GM19438 (cell line): Measurements from ENCODE around the gene CACNA1I.

Source experiments
- ATAC-seq: cut with Tn5 transposase; IDR thresholded peaks from one replicate; pipeline ENCODE4 v1.9.1; 2021; ENCODE audit warnings: low read depth; ENCODE audit not compliant: unreplicated experiment

Gene CACNA1I

DNA sequence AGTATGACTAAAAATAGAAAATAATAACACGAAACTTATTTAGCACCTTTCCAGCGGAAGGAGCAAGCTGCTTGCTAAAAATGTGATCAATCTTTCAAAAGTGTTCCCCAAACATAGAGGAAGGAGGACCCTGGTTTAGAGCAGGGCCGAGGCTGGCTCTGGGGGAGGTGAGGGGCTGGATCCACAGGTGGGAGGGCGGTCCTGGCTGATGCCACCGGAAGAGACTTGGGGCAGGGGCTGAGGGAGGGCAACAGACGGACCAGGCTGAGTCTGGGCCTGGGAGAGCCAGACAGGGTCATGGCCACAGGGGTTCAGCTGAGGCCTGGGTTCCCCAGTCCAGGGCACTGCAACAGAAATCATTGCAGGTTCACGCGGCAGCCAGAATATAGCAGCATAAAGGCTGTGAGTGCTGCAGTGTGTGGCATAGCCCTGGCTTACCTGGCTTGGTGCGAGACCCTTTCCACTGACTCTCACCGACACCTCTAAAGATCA lies 143.3 kb downstream of the CACNA1I start:
- no peak for ATAC-seq

DNA sequence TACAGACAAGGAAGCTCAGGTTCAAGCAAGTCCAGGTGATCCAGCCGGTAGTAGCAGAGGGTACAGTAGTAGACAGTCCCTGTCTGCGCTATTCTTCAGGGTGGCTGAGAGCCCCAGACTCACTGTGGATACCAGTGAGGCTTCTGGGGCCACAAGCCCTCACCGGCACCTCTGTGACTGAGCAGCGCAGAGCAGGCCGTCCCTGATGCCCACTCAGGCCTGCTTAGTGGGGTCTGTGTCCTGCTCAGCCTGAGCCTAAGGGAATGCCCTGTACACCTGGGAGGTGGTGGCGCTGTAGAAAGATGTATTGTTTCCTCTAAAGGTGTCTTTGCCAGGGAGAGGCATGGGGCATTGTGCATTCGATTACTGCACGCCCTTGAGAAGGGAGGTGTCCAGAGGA lies 143.8 kb downstream of the CACNA1I start:
- ATAC-seq, result no peak

DNA sequence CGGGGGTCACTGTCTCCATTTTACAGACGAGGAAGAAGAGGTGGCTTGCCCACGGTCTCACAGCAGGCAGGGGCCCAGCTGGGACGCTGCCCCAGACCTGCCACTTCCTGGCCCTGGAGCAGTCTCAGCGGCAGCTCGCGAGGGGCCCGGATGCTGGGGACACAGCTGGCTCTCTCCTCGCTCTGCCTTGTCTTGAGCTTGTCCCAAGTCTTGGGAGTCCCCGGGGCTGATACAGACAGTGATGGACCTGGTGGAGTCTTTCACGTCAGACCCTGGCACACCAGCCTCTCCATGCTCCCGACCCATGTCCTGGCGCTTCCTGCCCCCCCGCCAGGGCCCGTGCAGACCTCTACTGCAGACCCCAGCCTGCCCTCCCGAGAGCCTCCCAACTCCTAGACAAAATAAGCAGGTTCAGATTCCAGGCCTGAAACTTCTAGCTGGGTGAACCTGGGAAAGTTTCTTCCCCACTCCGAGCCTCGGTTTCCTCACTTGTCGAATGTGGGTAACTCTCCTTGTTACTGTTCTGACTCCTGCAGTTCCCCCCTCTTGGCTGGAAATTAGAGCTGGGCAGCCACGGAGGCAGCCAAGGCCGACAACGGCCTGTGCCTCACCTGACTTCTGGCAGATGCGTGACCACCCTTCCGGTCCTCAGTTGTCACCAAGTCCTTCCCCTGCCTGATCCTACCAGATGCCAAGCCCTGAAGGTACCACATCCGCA lies 145.4 kb downstream of the CACNA1I start:
- no peak for ATAC-seq

DNA sequence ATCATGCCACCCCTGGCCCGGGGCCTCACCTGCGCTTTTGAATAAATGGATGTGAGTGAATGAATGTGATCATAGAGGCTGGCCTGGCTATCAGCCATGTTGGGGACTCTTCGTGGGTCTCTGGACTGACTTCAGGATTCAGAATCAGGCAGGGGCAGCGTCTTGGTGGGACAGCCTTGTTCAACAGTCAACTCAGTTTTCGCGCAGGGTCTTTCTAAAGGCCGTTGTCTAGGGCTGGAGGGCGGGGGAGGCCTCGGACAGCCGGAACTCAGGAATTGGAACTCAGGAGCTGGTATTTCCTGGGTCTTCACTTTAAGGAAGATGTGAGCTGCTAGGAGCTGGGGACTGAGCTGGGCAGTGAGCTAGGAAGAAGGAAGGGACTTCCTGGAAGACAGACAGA lies 146.0 kb downstream of the CACNA1I start:
- ATAC-seq, result no peak

GRCh38 chr22:39717099-39717498 lies 146.5 kb downstream of the CACNA1I start:
- no peak for ATAC-seq

DNA sequence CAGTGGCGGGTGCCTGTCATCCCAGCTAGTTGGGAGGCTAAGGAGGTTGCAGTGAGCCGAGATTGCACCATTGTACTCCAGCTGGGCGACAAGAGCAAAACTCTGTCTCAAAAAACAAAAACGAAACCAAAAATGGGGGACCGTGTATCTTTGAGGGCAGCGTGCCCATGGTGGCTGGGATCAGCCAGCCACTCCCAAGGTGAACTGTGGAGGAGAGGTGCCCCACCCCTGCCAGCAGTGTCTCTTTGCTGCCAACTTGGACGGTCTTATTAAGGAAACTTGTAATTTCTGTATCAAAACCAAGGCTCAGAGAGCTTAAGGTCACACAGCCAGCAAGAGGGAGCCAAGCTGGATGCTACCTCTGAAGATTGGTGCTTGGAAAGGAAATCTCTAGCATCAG lies 147.7 kb downstream of the CACNA1I start:
- no peak for ATAC-seq

DNA sequence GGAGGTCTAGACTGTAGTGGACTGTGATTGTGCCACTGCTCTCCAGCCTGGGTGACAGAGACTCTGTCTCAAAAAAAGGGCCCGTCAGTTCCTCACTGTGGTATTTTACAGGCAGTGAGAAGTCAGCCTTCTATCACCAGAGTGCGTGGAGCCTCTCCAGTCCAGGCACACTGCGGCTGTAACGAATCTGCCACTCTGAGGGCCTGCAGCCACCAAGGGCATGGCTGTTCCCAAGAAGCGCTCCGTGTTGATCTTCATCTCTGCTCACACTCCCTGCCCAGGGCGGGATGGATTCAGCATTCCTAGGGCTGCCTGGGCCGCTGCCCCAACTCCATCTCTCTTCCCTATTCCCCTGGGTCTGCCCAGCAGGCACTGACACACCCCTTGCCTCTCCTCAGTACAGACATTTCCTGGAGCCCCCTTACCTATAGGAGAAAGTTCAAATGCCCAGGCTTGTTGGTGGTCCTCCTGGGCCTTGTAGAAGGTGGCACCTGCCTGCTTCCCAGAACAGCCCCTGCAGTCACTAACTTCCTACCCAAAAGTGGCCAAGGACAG lies 148.4 kb downstream of the CACNA1I start:
- ATAC-seq, result no peak

DNA sequence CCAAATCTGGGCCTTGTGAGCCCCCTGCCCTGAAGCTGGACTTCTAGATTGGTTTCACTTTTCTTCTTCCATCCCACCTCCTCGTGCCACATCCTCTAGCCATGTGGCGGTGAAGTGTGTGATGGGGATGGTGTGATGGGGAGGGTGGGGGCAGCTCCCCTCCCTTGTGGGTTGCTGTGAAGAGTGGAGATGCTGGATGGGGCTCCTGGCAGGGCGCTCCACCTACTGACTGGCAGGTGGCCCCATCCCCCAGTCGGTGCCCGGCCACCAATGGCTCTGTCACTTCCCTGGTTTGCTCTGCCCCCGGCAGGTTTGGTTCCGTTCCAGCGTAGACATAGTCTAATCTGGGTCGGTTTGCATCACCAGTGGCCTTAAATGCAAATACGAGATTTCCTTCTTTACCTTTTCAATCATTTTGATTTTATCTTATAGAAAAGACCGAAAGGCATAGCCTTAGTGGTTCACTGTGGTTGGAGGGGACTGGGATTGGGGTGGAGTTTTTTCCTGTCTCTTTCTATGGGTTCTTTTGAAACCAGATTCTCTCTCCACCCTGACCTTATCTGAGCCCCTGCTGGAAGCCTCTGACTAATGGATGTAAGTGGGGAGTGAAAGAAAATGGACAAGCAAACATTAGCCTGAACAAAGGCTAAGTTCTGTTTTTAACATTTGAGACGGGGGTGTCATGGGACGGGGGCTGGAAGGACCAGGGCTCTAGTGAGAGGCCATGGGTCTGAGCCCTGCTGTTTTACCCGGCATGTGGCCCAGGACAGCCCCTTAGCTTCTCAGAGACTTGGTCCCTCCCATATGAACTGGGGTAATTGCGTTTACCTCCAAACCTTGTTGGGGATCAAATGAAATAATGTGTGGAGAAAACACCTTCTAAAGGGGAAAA lies 149.3 kb downstream of the CACNA1I start:
- no peak for ATAC-seq

- ATAC-seq, result no peak
Observed at GRCh38 chr22:39721206-39722031, 150.9 kb downstream of the CACNA1I start.

DNA sequence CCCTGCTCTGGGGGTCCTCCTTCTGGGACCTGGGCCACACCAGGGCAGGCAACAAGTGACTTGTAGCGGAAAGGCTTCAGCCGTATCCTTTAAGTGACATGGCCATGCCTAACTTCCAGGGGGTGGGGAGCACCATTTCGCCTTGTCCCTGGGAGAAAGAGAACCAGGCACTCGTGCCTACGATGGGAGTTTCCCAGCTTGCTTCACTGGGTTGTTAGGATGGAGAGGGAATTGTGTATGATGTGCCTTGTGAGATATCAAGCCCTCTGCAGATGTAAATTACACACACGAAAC lies 151.4 kb downstream of the CACNA1I start:
- no peak for ATAC-seq

DNA sequence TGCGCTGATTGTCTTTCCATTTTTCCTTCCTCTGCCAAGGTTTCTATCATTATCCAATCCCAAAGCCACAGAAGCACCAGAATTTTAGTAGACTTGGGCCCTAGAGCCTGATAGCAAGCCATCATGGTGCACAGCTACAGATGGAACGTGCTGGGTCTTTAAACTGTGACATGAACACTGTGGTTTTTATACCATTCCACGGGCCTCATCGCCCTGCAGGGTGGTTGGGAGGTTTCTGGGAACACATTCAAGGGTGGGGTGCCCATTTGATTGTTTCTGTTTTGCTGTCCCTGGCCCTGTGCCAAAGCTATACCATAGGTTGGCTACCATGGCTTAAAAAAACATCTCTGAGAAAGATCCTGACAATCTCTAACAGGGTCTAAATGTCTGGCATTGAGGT lies 151.9 kb downstream of the CACNA1I start:
- ATAC-seq, result no peak

DNA sequence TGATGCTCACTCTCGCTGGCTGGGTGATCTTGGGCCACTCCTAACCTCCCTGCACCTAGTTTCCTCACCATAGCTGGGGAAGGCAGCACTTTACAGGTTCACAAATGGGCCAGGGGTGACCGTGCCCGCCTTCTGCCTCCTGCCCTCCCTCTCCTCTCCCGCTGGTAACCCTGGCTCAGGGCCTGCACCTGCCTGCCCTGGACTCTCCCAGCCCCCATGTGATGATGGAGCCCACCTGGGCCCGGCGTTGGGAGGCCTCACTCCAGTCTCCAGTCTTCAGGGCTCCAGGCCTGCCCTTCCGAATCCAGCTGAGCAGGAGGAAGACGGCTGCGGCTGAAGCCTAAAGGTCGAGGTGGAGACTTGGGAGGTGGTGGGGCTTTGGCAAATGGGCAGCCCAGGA lies 152.9 kb downstream of the CACNA1I start:
- ATAC-seq, result no peak

- ATAC-seq, result no peak
Observed at GRCh38 chr22:39723899-39724351, 153.4 kb downstream of the CACNA1I start.

DNA sequence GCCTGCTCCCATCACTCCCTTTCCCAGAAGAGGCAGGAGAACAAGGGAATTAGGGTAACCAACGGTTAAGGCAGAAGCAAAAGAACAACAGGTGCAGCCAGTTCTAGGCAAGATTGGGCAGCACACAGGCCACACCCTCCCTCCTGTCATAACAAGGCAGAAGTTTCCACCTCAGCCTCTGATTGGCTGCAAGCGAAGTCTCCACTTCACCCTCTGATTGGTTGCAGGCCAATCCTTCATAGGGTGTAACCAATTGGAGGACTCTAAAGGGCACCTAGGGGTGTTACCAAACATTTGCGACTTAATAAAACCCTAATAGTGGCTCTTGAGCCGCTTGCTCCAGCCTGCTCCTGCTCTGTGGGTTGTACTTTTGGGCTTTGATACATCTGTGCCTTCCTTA lies 153.8 kb downstream of the CACNA1I start:
- ATAC-seq, result no peak

DNA sequence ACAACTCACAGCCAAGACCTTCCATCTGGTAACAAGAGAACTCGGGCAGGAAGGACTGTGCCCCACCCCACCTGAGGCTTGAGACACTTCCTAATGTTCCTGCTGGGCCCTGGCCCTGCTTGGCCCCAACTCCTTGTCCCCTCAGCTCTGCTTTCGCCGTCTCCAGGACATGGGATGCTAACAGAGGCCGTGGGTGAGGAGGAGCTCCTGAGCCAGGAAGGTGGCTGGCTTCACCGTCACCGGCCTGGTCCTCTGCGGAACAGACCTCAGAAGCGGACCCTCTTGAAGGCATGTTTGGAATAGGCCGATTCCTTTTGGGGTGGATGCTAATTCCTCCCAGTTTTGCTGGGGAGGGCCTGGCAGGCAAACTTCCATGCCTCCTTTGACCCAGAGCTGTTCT lies 154.3 kb downstream of the CACNA1I start:
- no peak for ATAC-seq

DNA sequence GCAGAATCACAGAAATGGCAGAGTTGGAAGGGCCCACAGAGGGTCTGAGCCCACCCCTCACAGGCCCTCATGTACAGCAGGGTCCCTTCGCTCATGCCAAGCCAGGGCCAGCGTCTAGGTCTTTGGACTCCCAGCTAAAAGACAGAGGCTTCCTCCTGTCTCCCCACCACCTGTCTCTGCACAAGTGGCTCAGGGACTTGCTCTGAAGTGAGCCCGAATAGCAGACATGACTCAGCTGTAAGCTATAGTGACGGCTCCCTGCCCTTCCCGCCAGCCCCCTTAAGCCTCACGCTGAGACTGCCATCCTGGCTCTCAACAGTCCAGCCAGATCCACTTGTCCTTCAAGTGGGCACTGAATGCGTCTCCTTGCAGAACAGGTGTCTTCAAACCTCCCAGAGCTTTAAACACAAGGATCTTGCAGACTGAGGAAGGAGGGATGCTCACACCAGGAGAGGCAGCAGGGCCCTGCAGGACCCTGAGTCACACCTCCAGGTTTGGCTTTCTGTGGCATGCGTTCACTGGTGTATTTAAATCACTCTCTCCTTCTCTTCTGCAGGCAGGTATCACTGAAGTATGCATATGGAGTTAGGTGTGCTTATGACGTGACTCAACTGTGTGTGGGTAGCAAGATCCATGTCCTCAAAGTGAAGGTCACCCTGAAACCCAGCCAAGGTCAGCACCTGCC lies 154.9 kb downstream of the CACNA1I start:
- ATAC-seq, result no peak

GRCh38 chr22:39727541-39727940 lies 157.0 kb downstream of the CACNA1I start:
- ATAC-seq, result no peak

DNA sequence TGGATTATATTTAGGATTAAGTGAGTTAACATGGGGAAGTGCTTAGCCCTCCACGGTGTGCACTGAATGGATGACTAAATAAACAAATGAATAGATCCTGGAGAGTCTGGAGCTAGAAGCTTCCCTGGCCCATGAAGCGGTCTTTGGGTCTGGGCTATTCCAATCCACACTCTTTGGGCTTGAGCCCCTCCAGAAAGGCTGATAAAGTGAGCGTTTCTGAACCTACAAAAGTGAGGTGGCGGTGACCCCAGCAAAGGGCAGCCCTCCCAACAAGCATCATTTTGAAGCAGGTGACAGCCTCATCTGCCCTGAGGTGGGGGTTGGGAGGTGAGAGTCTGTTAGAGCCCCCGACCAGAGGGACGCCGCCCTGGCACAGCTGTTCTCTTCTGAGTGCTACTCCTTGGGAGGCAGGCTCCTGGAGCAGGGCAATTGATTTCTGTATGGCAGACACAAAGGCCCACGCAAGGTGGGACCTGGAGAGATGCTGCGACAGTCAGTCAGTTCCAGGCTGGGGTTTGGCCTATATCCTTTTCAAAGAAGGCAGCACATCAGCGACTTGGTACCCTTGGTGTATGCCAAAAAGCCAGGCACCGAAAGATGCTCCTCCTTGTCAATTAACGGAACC lies 157.8 kb downstream of the CACNA1I start:
- no peak for ATAC-seq

- ATAC-seq, result no peak
Observed at GRCh38 chr22:39729141-39729934, 158.8 kb downstream of the CACNA1I start.
